H1 (cell line): ENCODE data around the gene DYNLL1. TPM values are rescaled to one million over a fixed set of nuclear protein-coding genes. Genes with fewer than 3 reads are reported as not detected.

Experiments used
- CTCF ChIA-PET: fragments of 300-600 bp; sonication (Branson Sonifier 250); formaldehyde crosslinking; loops from one replicate; lab custom pipeline; 2021; ENCODE audit not compliant: partially characterized antibody; lab: Charles Lee
- POLR2A ChIA-PET: fragments of 300-600 bp; sonication (Branson Sonifier 250); formaldehyde crosslinking; loops from one replicate; lab custom pipeline; 2021; ENCODE audit warnings: inconsistent platforms; ENCODE audit not compliant: partially characterized antibody; lab: Charles Lee
- DNase-seq, 2 experiments: peaks; one replicate each; pipeline versions ENCODE4 v3.0.0 to v3.0.0-alpha.2; 2010 to 2022; ENCODE audit warnings: low spot score in 2 of 2, low read depth in 1 of 2, mixed read lengths in 1 of 2
- FAIRE-seq: peaks from 2 replicates; lab custom pipeline; 2011; peaks lifted over from hg19 to GRCh38; lab: Jason Lieb, UNC
- H2AFZ ChIP-seq: 2 replicates; pipeline ENCODE4 v1.8.1; 2012; ENCODE audit warnings: low read length, inconsistent platforms
- H2AK5ac ChIP-seq: 2 replicates; pipeline ENCODE4 v1.6.1; 2013; ENCODE audit warnings: low read depth, low read length
- H2BK120ac ChIP-seq: replicated peaks from 2 replicates; pipeline ENCODE3; 2013; ENCODE audit warnings: low read depth, low read length, inconsistent platforms
- H2BK12ac ChIP-seq: 2 replicates; pipeline ENCODE4 v1.6.1; 2013; ENCODE audit warnings: low read depth, low read length
- H2BK15ac ChIP-seq: 2 replicates; pipeline ENCODE4 v1.6.1; 2013; ENCODE audit warnings: low read length
- H2BK20ac ChIP-seq: 2 replicates; pipeline ENCODE4 v1.6.1; 2013; ENCODE audit warnings: low read length
- H2BK5ac ChIP-seq: 2 replicates; pipeline ENCODE4 v1.6.1; 2013; ENCODE audit warnings: low read depth, low read length
- H3K14ac ChIP-seq: 2 replicates; pipeline ENCODE4 v1.6.1; 2013; ENCODE audit warnings: inconsistent platforms; ENCODE audit not compliant: insufficient read length
- H3K18ac ChIP-seq: 2 replicates; pipeline ENCODE4 v1.6.1; 2013; ENCODE audit warnings: low read length; ENCODE audit errors: extremely low read depth
- H3K23ac ChIP-seq: 2 replicates; pipeline ENCODE4 v1.6.1; 2013; ENCODE audit warnings: inconsistent platforms; ENCODE audit not compliant: insufficient read length
- H3K23me2 ChIP-seq: 2 replicates; pipeline ENCODE4 v1.6.1; 2013; ENCODE audit warnings: low read depth, low read length
- H3K27ac ChIP-seq: 2 replicates; pipeline ENCODE4 v1.6.1; 2011; ENCODE audit warnings: low read depth, low read length, inconsistent platforms
- H3K27me3 ChIP-seq, 4 experiments: replicated peaks in 1 of 4; 1 replicate in 1 of 4; 2 replicates in 3 of 4; pipeline versions ENCODE4 v1.6.1 to v1.8.1; 2011 to 2013; ENCODE audit warnings: low read length in 3 of 4, mild to moderate bottlenecking in 3 of 4, inconsistent platforms in 2 of 4, mixed read lengths in 2 of 4, moderate library complexity in 1 of 4; ENCODE audit not compliant: control insufficient read depth in 3 of 4, insufficient read depth in 3 of 4; ENCODE audit errors: extremely low read depth in 1 of 4
- H3K36me3 ChIP-seq, 4 experiments: 2 replicates each; pipeline versions ENCODE4 v1.6.1 to v1.8.1; 2011 to 2013; ENCODE audit warnings: mild to moderate bottlenecking in 4 of 4, low read length in 3 of 4, moderate library complexity in 2 of 4, control low read depth in 1 of 4, inconsistent platforms in 1 of 4; ENCODE audit not compliant: insufficient read depth in 4 of 4, control insufficient read depth in 2 of 4
- H3K4ac ChIP-seq: replicated peaks from 2 replicates; pipeline ENCODE3; 2013; ENCODE audit warnings: low read length, low read depth, mixed read lengths, inconsistent platforms; ENCODE audit not compliant: insufficient read length
- H3K4me1 ChIP-seq, 4 experiments: replicated peaks in 1 of 4; 1 replicate in 1 of 4; 2 replicates in 3 of 4; pipeline versions ENCODE4 v1.6.1 to v1.8.1; 2011 to 2013; ENCODE audit warnings: low read length in 3 of 4, inconsistent platforms in 2 of 4, mixed read lengths in 1 of 4; ENCODE audit not compliant: insufficient read depth in 4 of 4, control insufficient read depth in 3 of 4
- H3K4me2 ChIP-seq, 2 experiments: 2 replicates each; pipeline versions ENCODE4 v1.6.1 to v1.8.1; 2011 to 2013; ENCODE audit warnings: low read depth in 2 of 2, low read length in 2 of 2, control low read depth in 1 of 2, inconsistent platforms in 1 of 2, mild to moderate bottlenecking in 1 of 2; ENCODE audit not compliant: insufficient read depth in 1 of 2
- H3K4me3 ChIP-seq, 4 experiments: fragments of 200-600, 300-600 bp in 1 of 4; sonication (generic), shearing (Covaris generic), sonication (Bioruptor Twin) in 1 of 4; 2 replicates each; pipeline versions ENCODE4 v1.5.1 to v1.8.1; 2011 to 2016; ENCODE audit warnings: low read length in 4 of 4, low read depth in 3 of 4, control low read depth in 2 of 4, inconsistent platforms in 2 of 4, mild to moderate bottlenecking in 2 of 4, mixed read lengths in 1 of 4, moderate library complexity in 1 of 4; ENCODE audit not compliant: insufficient read depth in 2 of 4; ENCODE audit errors: extremely low read depth in 1 of 4
- H3K56ac ChIP-seq: replicated peaks from 2 replicates; pipeline ENCODE3; 2013; ENCODE audit warnings: low read depth, mild to moderate bottlenecking, mixed read lengths, low read length, inconsistent platforms; ENCODE audit not compliant: insufficient read length
- H3K79me1 ChIP-seq: 2 replicates; pipeline ENCODE4 v1.6.1; 2013; ENCODE audit warnings: low read depth, low read length, control low read depth
- H3K79me2 ChIP-seq, 2 experiments: 2 replicates each; pipeline versions ENCODE4 v1.6.1 to v1.8.1; 2012 to 2013; ENCODE audit warnings: low read length in 2 of 2, mild to moderate bottlenecking in 2 of 2, inconsistent platforms in 1 of 2; ENCODE audit not compliant: insufficient read depth in 2 of 2, control insufficient read depth in 1 of 2
- H3K9ac ChIP-seq, 4 experiments: replicated peaks in 1 of 4; 1 replicate in 1 of 4; 2 replicates in 3 of 4; pipeline versions ENCODE4 v1.6.1 to v1.8.1; 2011 to 2013; ENCODE audit warnings: low read depth in 3 of 4, low read length in 3 of 4, control low read depth in 2 of 4, mild to moderate bottlenecking in 2 of 4, moderate library complexity in 2 of 4, inconsistent platforms in 1 of 4; ENCODE audit errors: extremely low read depth in 1 of 4
- H3K9me3 ChIP-seq, 2 experiments: 2 replicates each; pipeline versions ENCODE4 v1.6.1 to v1.8.1; 2012 to 2013; ENCODE audit warnings: mild to moderate bottlenecking in 2 of 2, moderate library complexity in 2 of 2, control low read depth in 1 of 2, inconsistent platforms in 1 of 2, low read depth in 1 of 2, low read length in 1 of 2, mixed read lengths in 1 of 2; ENCODE audit not compliant: insufficient read depth in 2 of 2
- H4K20me1 ChIP-seq, 2 experiments: replicated peaks in 1 of 2; 2 replicates each; pipeline versions ENCODE3 to v1.8.1; 2011 to 2013; ENCODE audit warnings: inconsistent platforms in 2 of 2, low read length in 2 of 2, mild to moderate bottlenecking in 1 of 2; ENCODE audit not compliant: insufficient read depth in 2 of 2, control insufficient read depth in 1 of 2
- H4K5ac ChIP-seq: 2 replicates; pipeline ENCODE4 v1.6.1; 2013; ENCODE audit warnings: low read length, low read depth, mixed read lengths, inconsistent platforms; ENCODE audit not compliant: insufficient read length
- H4K8ac ChIP-seq: 2 replicates; pipeline ENCODE4 v1.8.0; 2013; ENCODE audit warnings: mild to moderate bottlenecking, moderate library complexity, low read length, inconsistent platforms; ENCODE audit not compliant: insufficient read depth; ENCODE audit errors: extremely low read depth
- H4K91ac ChIP-seq: replicated peaks from 2 replicates; pipeline ENCODE3; 2013; ENCODE audit warnings: low read length, mixed read lengths, inconsistent platforms; ENCODE audit not compliant: insufficient read length
- CBX8 ChIP-seq: fragments of 300-800, 300-1000 bp; sonication (generic); IDR thresholded peaks from 2 replicates; pipeline ENCODE4 v1.7.1; 2016; ENCODE audit warnings: low read depth, low read length, borderline replicate concordance
- FOSL1 ChIP-seq: IDR thresholded peaks from 2 replicates; pipeline ENCODE4 v1.6.1; 2011; ENCODE audit warnings: mild to moderate bottlenecking, low read depth, low read length, moderate library complexity; ENCODE audit not compliant: insufficient read depth
- KDM4A ChIP-seq: IDR thresholded peaks from one replicate; pipeline ENCODE4 v1.7.1; 2012; ENCODE audit warnings: low read depth, mild to moderate bottlenecking, moderate library complexity, low read length, inconsistent platforms; ENCODE audit not compliant: severe bottlenecking
- POLR2A ChIP-seq, 2 experiments: IDR thresholded peaks; 1 replicate in 1 of 2; 2 replicates in 1 of 2; pipeline ENCODE4 v1.6.1; 2011; ENCODE audit warnings: low read depth in 2 of 2, low read length in 2 of 2, mild to moderate bottlenecking in 2 of 2; ENCODE audit errors: control extremely low read depth in 1 of 2
- SIX5 ChIP-seq: IDR thresholded peaks from 2 replicates; pipeline ENCODE4 v1.6.1; 2011; ENCODE audit warnings: mild to moderate bottlenecking, low read depth, low read length
- SP2 ChIP-seq: IDR thresholded peaks from 2 replicates; pipeline ENCODE4 v1.6.1; 2012; ENCODE audit warnings: mild to moderate bottlenecking, low read length, inconsistent platforms
- SRF ChIP-seq: IDR thresholded peaks from 2 replicates; pipeline ENCODE4 v1.6.1; 2011; ENCODE audit warnings: mild to moderate bottlenecking, low read depth, low read length, moderate library complexity
- TAF7 ChIP-seq: optimal IDR thresholded peaks from 2 replicates; pipeline ENCODE3; 2011; ENCODE audit warnings: low read depth, mild to moderate bottlenecking, inconsistent platforms, low read length, moderate library complexity, borderline replicate concordance
- TEAD4 ChIP-seq: IDR thresholded peaks from 2 replicates; pipeline ENCODE4 v1.6.1; 2012; ENCODE audit warnings: low read depth, low read length, inconsistent platforms, mixed read lengths
- ZNF274 ChIP-seq: IDR thresholded peaks from 2 replicates; pipeline ENCODE4 v1.7.0; 2012; ENCODE audit warnings: low read length, borderline replicate concordance; ENCODE audit errors: extremely low read depth
- WGBS, 2 experiments: shearing (Covaris generic) in 1 of 2; methylation state at CpG; one replicate each; pipeline versions ENCODE4 v1.1.6 to v1.1.7; 2013 to 2015; ENCODE audit warnings: low lambda C conversion rate in 2 of 2, mixed read lengths in 2 of 2, inconsistent platforms in 1 of 2, low coverage in 1 of 2, missing lambda C conversion rate in 1 of 2; ENCODE audit not compliant: insufficient replicate concordance in 2 of 2, insufficient coverage in 1 of 2, insufficient read length in 1 of 2; ENCODE audit errors: extremely low coverage in 1 of 2, missing lambda C conversion rate in 1 of 2; 5-methylcytosine and 5-hydroxymethylcytosine counted together
- polyA plus RNA-seq, 7 experiments: library from polyadenylated mRNA; depleted of rRNA in 3 of 7; stranded (reverse) in 5 of 7; unstranded in 2 of 7; fragments of >200 nt in 5 of 7; fragments of 200-250 nt in 2 of 7; gene quantifications; 1 replicate in 5 of 7; 2 replicates in 1 of 7; 4 replicates in 1 of 7; pipeline versions ENCODE4 v1.2.1 to v1.2.3, GENCODE V29; 2011 to 2013; ENCODE audit warnings: missing spikeins in 2 of 7, mixed read lengths in 2 of 7
- total RNA-seq: library from RNA; stranded (reverse); fragmentation: NEBNext Ultra II Directional; extraction: Animal tissue kit (Norgen Biotek cat#: 25700); gene quantifications from 2 replicates; pipeline ENCODE4 v1.2.1, GENCODE V29; 2021

Gene DYNLL1
- total and polyA plus RNA-seq, 2 of the 8 experiments (the other 6 are each of a cell fraction or from before 2014, with no cell fraction given), result 423 to 488 TPM

- CTCF ChIA-PET, result interaction anchor here (0.8 to 9.3 kb wide), 11 partner anchors 11 to 150 kb away, joined by 3 to 152 read pairs (median 9); partner anchors contain the start of genes COX6A1 and PLA2G1B
- TF ChIP-seq SIX5 (no peak), ZNF274 (no peak), TEAD4 (no peak), KDM4A (no peak), SRF (no peak), FOSL1 (no peak), CBX8 (no peak), TAF7 (no peak), SP2 (no peak), POLR2A (IDR thresholded peaks at IDR 0.05; ENCODE audit: control extremely low read depth in 1 of 2, low read depth in 2 of 2, low read length in 2 of 2) (no peak)
Observed at GRCh38 chr12:120465756-120466155, 30.2 kb upstream of the DYNLL1 start.

More at GRCh38 chr12:120465756-120466155, 30.2 kb upstream of the DYNLL1 start:
- Histone ChIP-seq H3K23me2 (peaks cover 5% of the 10 kb centered on the region), H3K79me1 (peaks cover 3% of the 10 kb centered on the region), H4K91ac (no peak overlapping the region), H2AK5ac (no peak overlapping the region), H2BK5ac (no peak overlapping the region), H2BK120ac (no peak overlapping the region), H3K18ac (no peak overlapping the region), H3K27ac (no peak overlapping the region), H3K36me3 (peaks cover 36 to 55% (median 47%) of the 10 kb centered on the region in 4 experiments), H4K8ac (no peak overlapping the region), H3K9ac (no peak overlapping the region), H2AFZ (no peak overlapping the region), H2BK15ac (no peak overlapping the region), H3K4me3 (no peak overlapping the region), H3K4me1 (peaks cover 0 to 5% (median 0%) of the 10 kb centered on the region in 4 experiments; a peak in 2 of 7 replicates), H3K23ac (no peak overlapping the region), H4K5ac (no peak overlapping the region), H4K20me1 (peaks cover 12 to 18% of the 10 kb centered on the region in 2 experiments), H3K79me2 (peaks cover 0 to 49% of the 10 kb centered on the region in 2 experiments; a peak in 3 of 4 replicates), H3K27me3 (no peaks in the 10 kb centered on the region), H3K4ac (no peak overlapping the region), H2BK20ac (no peak overlapping the region), H3K56ac (no peak overlapping the region), H3K4me2 (no peak overlapping the region), H3K14ac (no peak overlapping the region), H3K9me3 (no peaks in the 10 kb centered on the region), H2BK12ac (no peak overlapping the region)
- POLR2A ChIA-PET, result interaction anchor here (1.0 to 18.7 kb wide), 6 partner anchors 14 to 139 kb away, joined by 3 to 365 read pairs (median 4); partner anchors contain the start of genes DYNLL1, GATC and TRIAP1
- FAIRE-seq, result no peak
- 72% methylated on average over 5 of the region's 5 CpGs; no CpG with 5 or more reads in 1 of the 2 experiments for WGBS, 2 experiments
- no peak for DNase-seq
